HG02885 (cell line): Measurements from ENCODE around the gene LRRC74A.

Experiments
- ATAC-seq: cut with Tn5 transposase; IDR thresholded peaks from one replicate; pipeline ENCODE4 v1.9.1; 2021; ENCODE audit warnings: mild to moderate bottlenecking; ENCODE audit not compliant: unreplicated experiment, poor library complexity

Gene LRRC74A

DNA sequence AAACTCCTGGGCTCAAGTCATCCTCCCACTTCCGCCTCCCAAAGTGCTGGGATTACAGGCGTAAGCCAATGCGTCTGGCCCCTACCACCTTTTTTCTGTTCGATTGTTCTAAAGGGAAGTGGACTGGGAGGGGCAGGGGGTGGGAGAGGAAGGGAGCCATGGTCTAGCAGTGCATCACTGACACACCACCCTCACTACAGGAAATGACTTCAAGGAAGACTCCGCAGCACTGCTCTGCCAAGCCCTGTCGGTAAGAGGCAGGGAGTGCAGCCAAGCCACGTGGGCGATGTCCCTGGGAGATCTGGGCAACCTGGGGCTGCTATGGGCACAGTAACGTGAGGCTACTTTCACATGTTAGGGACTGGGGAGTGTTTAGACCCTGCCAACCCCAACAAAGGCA, 18.0 kb downstream of the LRRC74A start:
- no peak for ATAC-seq

DNA sequence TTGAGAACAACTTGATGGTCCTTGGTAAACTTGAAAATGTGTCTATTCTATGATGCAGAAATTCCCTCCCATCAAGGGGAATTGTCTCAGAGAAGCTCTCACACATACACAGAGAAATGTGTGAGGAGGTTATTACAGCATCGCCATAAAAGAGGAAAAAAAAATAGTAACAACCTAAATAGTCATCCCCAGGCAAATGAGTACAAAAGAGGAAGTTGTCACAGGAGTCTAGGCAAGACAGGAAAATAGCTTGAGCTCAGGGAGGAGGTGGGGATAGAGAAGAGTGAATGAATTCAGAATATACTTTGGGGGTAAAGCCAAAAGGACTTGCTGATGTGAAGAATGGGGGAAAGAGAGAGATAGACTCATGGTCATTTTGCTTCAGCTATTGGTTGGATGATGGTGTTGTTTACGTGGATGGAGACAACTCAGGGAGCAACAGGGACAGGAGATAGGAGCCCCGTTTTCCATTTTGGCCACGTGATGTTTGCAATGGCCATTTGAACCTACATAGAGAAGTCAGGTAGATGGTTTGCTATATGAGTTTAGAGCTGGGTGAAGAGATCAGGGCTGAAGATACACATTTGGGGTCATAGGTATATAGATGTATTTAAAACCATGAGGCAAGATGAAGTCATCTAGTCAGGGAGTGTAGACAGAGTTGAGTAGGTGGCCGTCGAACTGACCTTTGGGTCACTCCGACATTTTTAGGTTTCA, 20.3 kb downstream of the LRRC74A start:
- no peak for ATAC-seq

DNA sequence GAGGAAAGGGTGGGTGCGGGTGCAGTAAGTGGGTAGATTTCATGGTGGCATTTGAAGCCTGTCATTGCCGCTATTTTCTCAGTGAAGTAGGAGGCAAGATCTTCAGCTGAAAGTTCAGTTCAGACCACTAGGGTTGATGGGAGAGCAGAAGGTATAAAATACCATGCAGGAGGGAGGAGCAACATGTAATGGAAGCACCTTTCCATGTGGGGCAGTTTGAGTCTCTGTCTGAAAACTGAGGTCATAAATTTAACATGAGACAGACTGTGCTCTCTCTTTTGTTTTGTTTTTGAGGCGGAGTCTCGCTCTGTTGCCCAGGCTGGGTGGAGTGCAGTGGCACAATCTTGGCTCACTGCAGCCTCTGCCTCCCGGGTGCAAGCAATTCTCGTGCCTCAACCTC, 22.7 kb downstream of the LRRC74A start:
- ATAC-seq = no peak

DNA sequence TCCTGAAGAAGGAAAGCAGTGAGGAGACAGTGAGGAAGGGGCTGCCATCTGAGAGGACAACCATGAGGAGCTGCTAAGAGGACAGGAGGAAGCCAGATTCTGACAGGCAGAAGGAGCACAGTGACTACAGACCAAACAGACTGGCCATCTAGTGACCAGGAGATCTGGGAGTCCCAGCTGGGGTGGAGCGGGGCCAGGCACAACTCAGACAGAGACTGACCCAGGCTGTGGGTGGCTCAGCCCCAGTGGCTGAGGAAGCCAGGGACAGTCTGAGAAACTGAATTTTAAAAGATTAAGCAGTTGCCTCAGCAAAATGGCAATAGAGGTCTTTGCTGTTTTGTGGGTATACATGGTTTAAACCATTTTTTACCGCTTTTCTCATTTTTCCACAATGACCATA, 28.9 kb downstream of the LRRC74A start:
- no peak for ATAC-seq

DNA sequence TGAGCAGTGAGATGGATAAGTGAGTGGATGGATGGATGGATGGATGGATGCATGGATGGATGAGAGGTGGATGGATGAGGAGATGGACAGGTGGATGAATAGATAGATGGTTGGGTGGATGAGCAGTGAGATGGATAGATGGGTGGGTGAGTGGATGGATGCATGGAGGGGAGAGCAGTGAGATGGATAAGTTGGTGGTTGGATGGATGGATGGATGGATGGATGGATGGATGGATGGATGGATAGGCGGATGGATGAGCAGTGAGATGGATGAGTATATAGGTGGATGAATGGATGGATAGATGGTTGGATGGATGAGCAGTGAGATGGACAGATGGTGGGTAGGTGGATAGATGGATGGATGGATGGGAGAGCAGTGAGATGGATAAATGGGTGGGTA, 30.6 kb downstream of the LRRC74A start:
- no peak for ATAC-seq

DNA sequence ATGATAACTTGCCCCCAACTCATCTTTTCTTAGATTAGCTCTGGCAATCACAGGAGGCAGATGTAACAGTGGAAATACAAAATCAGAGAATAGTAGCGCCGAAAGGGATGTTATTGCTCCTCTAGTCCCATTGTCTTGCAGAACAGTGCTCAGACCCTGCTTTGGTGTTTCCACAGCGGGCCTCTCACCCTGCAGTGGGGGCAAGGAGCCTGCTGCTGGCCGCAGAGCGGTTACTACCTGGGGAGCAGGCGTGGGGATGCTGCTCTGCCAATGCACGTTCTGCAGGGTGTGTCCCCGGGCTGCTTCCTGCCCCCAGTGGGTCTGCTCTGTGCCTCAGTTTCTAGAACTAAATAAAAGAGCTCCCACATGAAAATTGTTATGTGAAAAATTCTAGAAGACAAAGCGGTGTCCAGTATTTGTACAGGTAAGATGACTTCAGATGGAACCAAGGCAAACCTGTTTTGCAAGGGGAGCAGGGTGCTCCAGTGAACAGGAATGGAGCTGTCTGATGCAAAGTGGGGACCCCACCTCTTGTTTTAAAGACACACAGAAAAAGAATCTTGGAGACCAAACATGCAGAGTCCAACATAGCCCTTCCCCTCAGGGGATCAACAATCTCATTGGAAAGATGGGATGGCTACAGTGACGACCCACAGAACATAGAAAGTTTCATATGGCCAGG, 35.5 kb downstream of the LRRC74A start:
- no peak for ATAC-seq

DNA sequence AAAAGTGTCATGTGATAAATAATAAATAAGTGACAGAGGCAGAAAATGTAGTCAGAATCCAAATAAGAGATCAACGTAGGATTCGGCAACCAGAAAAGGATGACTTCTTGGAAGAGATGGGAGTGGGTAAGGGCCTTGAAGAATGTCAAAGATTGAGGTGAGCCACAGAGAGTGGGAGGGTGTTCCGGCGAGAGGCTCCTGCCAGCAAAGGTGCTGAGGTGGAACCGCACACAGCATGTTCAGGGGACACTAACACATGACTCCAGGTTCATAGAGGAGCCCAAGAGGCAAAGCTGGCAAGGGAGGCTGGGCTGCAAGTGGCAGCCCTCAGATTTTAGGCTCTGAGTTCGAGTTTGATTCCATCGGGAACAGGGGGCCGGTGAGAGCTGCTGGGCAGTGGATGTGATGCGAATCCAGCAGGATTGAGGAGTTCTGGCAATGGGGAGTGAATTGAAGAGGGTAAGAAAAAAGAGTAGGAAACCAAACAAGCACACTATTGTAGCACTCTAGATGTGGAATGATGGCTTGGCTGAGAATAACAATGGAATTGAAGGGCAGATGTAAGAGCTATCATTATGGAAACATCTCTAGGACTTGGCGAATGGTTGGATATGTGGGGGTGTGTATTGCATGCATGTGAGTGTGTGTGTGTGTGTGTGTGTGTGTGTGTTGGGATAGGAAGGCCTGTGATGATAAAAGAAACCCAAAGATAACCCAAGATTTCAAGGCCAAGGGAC, 36.5 kb downstream of the LRRC74A start:
- no peak for ATAC-seq

DNA sequence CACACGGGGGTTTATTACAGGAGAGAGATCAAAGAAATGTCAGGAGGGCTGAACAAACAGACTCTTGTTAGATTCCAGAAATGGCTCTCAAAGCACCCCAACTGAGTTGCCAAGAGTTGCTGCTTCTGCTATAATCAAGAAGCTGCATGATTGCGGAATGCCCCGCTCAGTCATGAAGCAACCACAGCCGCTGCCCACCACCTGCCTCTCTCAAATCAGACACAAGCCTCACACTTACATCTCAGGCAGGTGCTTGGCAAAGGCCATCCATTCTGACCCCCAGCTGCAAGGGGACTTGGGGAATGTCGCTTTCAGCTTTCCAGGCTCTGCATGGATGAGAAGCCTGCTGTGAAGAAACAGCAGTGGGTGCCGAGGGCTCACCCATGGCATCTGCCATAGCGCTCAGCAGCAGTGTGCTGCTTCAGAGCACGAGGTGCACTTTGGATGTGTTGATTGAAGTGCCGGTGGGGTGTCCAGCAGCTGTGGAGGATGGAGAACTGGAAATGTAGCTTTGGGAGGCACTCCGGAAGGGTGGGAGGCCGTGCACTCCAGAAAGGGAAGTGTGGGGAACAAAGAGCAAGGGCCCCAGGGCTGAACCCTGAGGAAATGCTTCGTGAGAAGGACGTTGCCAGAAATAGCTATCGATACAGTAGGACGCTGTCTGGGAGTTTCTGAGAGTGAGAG, 37.7 kb downstream of the LRRC74A start:
- no peak for ATAC-seq

DNA sequence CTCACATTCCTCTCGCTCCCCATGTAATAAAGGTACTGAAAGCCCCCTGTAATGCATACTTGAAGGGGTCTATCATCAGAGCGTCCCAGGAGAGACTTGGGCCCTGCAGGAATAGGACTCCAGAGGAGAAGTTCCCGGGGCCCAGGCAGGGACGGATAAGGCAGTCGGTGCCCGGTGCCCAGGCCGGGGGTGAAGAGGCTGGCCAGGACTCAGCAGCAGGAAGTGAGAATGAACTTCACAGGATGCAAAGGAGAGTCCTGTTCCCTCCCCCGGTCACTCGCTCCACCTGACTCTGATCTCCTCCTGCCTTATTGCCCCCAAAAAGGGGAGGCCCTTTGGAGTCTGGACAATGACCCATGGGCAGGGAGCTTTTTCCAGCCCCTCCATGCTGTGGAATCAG, 40.2 kb downstream of the LRRC74A start:
- no peak for ATAC-seq

DNA sequence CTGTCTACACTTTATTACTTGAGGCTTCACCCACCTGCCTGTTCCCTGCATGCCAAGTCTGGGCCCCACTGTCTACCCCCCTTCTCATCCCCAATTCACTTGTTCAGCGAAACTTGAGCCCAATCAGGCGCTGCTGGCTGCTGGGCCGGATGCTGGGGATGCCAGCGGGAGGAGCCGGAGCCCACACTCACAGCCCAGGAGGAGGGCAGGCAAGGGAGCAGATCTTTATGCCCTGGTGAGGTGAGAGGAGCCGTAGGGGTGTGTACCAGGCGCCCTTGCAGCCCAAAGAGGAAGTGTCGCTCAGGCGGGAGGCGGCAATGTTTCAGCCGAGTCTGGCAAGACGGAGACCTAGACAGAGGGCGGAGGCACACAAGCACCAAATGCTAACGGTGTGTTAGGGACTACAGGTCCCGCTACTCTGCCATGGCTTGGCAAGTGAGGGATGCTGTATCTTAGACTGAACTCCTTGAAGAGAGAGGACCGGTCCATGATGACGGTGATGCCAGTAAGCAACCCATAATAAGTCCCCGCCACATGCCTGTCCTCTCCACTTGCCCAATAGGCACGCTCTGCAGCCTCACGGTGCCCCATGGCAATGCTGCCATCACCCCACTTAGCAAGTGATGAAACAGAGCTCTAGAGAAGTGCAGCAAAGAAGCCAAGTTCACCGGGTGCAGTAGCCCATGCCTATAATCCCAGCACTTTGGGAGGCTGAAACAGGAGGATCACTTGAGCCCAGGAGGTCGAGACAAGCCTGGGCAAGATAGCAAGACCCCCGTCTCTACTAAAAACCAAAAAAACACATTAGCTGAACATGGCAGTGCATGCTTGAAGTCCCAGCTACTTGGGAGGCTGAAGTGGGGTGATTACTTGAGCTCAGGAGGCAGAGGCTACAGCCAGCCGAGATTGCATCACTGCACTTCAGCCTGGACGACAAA, 41.6 kb downstream of the LRRC74A start:
- ATAC-seq = no peak

DNA sequence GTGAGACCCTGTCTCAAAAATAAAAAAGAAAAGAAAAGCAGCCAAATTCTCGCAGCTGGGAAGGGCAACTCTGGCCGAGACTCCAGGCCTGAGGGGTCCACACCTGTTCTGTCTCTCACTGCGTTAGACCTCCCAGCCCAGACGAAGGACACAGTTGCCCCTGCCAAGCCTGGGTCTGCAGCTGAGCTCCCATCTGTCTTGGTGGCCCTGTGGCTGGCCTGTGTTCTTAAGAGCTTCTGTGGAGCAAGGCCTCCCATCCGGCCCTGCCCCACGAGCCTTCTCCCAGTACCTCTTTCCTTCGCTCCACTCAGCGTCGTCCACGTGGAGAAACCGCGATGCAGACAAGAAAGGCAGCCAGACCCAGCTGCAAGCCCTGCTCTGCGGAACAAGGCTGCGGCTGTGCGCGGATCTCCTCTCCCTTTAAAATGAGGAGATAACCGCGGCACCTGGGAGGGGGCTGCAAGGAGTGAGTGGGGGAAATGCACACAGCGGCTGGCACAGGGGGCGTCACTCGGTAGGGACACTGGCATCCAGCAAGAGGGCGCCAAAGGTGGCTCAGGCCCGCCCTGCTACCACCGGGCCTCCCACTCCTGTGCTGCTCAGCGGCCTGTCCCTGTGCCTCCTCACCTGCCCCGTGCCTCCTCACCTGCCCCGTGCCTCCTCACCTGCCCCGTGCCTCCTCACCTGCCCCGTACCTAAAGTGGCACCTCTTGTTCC, 42.4 kb downstream of the LRRC74A start:
- ATAC-seq = no peak

DNA sequence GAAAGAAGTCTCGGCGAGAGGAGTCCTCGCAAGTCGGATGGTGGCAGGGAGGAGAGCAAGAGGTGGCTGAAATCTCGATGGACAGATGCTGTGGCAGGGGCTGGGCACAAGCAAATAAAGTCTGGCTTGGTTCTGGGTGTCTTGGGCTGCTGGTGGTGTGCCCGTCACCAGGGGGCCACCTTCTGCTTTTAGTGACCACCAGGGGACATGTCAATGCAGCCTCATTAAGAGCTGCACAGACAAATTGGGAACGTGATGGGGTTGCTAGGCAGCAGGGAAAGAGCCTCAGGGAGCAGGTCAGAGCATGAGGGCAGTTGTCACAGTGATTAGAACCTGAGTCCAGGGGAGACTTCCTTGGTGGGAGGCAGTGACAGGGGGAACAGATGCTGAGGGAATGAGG, 44.0 kb downstream of the LRRC74A start:
- no peak for ATAC-seq

DNA sequence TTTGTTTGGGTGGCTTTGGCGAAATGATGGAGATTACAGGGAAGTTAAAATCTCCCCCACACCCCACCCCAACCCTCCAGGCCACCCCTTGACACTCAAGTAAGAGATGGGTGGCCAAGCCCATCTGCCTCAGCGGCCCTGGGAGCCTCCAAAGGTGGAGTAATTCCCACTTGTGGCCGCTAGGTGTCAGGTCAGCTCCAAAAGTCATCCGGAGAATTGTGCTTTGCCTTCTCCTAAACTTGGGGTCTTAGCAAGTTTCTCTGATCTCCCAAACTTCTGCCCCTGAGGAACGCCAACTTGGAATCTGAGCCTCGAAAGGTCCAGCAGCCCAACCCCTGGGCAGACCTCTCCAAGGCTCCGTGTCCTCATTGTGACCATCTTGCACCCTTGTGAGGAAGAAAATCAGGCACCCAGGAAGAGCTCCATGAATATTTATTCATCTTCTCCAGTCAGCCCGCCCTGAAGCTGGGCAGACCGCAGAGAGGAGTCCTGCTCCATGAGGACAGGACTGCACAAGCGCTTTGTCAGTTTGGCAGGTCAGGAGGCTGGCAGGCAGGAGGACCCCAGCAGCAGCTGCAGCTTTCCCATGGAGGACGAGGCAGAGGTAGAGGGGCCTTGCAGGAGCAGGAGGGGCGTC, 46.7 kb downstream of the LRRC74A start:
- no peak for ATAC-seq

DNA sequence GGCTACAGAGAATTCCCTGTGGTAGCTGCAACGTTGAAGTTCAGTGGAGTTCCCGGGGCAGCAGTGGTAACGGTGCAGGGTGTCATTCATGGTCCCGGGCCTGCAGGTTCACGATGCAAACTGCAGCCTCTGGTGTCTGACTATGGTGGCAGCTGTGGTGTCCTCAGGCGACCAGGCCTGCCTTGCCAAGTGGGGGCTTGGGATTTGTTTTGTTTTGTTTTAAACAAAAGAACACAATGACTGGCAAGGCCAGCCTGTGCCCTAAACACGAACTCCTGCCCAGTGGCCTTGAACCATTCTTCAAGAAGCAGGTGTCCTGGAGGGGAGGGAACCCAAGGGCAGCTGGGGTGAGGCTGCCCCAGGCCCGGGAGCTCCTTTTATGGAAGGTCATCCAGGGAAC, 48.5 kb downstream of the LRRC74A start:
- ATAC-seq = no peak

DNA sequence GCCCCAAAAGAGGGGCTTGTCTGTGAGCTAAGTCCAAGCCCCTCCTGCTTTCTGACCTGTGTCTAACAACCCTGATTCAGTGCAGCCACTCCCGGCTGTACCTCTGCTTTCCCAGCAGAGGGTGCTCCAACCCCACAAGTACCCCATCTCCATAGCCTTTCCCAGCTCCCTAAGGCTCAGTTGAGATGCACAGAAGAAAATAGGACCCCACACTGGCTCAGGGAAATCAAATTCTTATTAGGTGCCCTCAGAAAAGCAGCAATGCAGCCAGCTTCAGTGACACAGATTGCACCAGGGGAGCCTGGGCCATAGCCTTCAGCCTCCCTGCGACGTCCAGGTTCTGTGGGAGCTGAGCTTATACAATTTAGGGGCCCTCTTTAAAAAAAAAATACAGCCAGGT, 49.9 kb downstream of the LRRC74A start:
- no peak for ATAC-seq

DNA sequence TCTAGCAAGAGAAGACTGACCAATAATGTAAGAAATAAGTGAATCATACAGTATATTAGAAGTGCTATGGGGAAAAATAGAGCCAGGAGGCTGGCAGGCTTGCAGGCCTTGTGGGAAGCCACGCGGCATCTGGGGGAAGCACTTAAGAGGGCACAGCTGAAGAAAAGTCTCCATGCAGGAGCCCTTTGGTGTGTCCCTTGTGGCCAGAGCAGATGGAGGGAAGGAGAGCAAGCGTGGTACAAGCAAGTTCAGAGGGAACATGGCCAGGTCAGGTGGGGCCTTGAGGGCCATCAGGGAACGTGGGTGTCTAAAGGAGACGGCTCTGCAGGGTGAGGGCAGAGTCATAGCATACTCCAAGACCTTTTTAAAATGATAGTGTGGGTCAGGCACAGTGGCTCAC, 51.7 kb downstream of the LRRC74A start:
- ATAC-seq = no peak

DNA sequence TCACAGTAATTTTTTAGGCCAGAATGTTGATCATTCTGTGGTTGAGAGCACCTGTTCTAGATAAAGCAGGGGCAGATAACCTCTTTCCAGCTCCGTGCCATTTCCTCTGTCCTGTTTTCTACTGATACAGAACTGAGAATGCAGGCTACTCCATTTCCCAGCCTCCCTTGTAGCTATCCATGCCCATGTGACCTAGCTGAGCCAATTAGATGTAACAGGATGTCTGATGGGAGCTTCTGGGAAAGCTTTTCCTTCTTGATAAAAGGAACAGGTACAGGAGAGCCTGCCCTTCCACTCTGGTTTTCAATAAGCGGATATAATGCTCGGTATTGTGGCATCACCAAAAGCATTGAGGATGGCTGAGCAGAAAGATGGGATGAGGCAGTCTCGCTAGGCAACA, 54.2 kb downstream of the LRRC74A start:
- ATAC-seq = no peak

DNA sequence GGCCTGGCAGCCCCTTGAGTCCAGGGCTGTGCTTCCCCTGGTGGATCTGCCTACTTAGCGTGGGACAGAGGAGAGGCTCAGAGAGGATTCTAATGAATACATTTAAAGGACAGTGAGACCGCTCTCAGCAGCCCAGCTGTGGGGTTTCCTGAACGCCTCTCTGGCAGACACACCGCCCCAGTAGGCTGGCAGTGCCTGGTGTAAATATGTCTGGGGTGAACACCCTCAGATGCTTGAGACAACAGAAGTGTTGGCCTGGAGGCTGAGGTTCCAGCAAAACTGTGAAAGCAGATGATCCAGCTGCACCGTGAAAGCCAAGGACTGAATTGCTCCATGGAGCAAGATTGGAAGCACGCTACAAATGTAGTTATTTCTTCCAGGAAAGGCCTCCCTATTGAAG, 55.1 kb downstream of the LRRC74A start:
- ATAC-seq = no peak

DNA sequence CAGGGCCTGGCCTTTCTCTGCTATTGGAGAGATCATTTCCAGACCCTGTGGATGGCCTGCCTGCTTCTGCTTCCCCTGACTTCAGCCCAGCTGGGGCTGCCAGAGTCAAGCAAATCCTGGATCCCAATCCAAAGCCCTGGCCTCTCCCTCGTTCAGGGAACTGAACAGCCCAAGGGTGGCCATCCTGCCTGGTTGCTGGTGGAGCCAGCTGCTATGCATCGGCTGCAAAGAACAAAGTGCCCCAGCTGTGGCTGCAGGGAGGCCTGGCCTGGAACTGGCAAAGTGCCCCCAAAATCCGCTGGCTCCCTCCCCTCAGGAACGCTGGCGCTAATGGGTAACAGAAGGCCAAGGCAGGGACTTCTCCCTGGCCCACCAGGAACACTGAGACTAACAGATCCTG, 56.4 kb downstream of the LRRC74A start:
- ATAC-seq = no peak
